Right renal cortex interstitium (tissue), 3 donors: ENCODE measurements around the gene DPYSL3. TPM values are rescaled to one million over a fixed set of nuclear protein-coding genes. Genes with fewer than 3 reads are reported as not detected.
A peak's percentile ranks its signal among the peaks of the same experiment; 100 is the strongest.
"Not testable (repeated sequence)": the region's sequence is repeated elsewhere in the genome, so short reads cannot be mapped to it uniquely, and the experiment has no call there.

Source experiments
- DNase-seq, 3 donors: peaks; one replicate each; pipeline ENCODE4 v3.0.0-alpha.2; 2013; ENCODE audit warnings: low read depth in 3 of 3, low spot score in 2 of 3
- polyA plus RNA-seq, 3 donors: library from polyadenylated mRNA; unstranded; fragments of 120-200 nt; gene quantifications; one replicate each; pipeline ENCODE4 v1.2.1, GENCODE V29; 2013; ENCODE audit not compliant: insufficient read length in 3 of 3

The DPYSL3 gene
- 10 to 100 TPM; 35.1 to 40.3 (median 37.1) TPM for polyA plus RNA-seq

DNA sequence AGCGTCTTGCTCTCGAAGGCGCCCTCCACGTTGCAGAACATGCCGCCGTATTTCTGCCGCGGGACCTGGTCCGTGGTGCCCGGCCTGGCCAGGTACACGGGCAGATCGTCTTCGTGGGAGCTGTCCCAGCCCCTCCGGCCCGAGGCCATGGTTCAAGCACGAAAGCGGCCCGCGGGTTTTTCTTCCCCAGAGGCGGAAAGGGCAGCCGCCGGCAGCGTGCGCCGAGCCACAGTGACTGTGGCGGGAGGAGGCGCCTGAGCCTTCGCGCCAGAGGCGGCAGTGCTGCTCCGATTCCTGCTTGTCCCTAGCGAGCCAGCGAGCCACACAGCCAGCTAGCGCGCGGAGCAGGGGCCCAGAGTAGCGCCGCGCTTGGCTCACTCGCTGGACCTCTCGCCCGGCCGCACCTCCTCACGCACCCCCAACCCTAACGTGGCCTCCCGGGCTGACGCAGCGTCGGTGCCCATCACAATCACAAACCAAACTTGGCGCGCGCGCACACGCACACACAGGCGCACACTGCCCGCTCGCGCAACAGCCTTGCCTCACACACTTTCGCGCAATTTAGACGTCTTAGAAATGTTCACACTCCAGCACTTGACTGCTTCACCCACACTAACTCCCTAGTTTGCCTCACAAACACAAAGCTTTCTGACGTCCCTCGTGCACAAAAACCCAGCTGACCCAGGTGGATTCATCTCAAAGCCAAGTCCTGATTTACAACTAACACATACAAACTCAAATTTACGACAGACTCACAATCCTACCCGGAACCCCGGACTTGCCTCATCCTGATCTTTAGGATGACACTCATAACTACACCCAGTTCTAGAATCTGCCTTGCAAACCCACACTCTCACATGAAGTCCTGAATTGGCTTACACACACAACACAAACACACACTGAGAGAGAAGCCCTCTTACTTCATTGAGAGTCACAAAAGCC is at the start of gene DPYSL3:
Gene DPYSL3 (minus strand): TSS at position 359 of the 942 bp plus-strand sequence. CDS start 210 bp downstream, at position 149.
- DNase-seq = peak in 1 of 3 donors; percentile 35

DNA sequence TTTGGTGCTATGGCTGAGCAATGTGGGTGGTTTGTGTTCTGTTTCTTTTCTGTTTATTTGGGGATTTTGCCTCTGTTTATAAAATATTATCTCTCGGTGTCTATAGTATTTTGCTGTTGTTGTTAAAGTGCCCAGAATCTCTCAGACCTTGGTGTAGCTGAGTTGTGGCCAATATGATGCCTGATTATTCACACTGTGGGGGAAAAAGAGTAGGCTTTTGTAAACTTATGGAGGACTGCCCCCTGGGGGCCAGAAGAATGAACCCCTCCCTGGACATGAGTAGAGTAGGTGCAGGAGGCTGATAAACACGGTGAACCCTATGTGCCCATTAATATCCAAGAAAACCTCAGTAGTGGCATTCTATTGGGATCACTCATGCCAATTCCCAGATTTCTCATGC is 49.0 kb upstream of the DPYSL3 start:
- no peak for DNase-seq

DNA sequence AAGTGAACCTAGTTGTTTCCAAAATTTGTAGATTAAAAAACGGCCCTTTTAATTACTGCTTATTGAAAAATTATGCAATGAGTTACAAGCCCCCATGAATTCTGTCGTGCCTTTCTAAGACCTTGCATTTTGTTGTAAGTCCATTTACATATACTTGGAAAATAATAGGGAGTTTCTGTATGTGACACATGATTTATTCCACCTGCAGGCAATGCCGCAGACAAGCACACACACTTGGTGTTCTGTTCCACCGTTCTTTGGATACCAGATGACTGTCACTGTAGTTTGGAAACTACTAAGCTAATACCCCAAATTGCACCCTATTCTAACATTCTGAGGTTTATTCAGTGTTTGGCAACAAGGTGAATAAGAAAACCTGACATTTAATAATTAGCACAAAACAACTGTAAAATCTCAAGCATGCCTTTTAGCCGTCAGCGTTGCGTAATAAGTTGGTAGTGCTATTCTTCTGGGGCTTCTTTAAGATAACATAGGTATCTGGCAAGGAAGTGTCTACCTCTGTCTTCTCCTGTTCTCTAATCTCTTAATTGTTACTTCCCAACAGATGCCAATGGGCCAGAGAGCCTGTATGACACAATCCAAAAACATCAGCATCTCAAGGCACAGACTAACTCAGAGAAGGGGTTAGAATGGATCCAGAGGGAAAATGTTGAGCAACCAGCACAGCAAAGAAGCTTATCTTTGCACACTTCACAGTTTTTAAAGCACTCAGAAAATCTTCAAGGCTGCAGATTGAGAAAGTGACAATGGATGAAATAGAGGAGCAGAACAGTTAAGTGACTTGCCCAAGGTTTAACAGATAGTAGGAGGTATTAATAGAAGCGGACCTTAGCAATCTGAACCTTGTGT is 48.2 kb upstream of the DPYSL3 start:
- DNase-seq = no peak

DNA sequence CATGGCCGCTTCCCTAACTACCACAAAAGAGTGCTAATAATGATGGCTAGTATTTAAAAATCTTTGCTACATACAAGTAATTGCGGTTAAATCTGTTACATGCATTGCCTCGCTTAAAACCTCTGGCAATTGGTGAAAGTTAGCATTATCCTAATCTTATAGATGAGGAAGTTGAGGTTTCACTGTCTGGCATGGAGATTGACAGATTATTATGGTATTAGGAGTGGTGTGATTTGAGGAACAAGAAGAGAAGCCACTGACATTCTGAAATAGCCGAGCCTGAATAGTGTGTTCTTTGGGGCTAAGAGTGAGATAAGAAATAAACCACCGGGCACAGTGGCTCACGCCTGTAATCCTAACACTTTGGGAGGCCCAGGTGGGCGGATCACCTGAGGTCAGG is 45.3 kb upstream of the DPYSL3 start:
- DNase-seq = no peak

DNA sequence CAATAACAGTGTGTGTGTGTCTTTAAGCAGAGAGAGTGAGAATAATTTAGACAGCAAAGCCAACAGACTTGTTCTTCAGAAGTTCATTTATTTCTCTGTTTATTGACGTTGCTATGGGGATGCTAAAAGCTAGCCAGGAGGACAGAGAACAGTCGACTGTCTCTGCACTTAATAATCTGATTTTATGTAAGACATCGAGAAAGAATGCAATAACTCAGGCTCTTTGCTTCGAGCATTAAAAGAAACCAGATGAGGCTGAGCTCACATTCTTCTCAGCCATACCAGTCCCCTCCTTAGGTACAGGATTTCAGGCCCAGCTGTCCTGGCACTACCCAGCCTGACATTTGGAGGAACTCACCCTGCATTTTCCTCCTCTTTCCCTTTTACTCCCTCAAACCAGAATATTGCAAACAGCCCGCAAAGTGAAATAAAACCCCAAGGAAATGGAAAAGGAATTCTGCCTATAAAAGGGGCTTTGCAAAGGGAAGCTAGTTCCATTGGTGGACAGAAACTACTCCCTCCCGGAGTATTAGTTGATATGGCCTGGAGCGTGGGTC is 44.5 kb upstream of the DPYSL3 start:
- DNase-seq = peak; percentile 27 to 44 (median 33)

DNA sequence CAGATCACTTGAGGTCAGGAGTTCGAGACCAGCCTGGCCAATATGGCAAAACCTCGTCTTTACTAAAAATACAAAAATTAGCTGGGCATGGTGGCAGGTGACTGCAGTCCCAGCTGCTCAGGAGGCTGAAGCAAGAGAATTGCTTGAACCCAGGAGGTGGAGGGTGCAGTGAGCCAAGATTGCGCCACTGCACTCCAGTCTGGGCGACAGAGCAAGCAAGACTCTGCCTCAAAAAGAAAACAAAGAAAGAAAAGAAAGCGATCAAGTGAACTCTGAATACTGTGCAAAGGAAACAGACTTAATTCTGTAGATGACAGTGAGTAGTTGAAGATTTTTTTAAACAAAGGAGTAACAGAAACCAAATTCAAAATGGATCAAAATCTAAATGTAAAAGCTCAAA is 43.9 kb upstream of the DPYSL3 start:
- not testable (repeated sequence) for DNase-seq

DNA sequence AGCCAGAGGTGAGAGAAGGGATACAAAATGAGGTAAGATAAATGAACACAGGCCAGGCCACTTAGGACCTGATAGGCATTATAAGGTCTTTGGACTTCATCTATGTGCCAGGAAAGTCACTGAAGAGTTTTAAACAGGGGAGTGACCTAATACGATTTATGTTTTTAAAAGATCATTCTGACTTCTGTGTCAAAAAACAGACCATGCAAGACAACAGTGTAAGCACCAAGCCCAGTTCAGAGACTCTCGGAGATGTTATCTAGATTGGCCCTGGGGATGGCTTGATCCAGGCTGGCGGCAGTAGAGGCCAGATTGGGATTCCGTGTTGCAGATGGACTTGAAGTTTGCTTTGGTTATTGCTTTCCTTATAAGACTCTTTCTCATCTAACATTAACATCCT is 43.0 kb upstream of the DPYSL3 start:
- DNase-seq = no peak

DNA sequence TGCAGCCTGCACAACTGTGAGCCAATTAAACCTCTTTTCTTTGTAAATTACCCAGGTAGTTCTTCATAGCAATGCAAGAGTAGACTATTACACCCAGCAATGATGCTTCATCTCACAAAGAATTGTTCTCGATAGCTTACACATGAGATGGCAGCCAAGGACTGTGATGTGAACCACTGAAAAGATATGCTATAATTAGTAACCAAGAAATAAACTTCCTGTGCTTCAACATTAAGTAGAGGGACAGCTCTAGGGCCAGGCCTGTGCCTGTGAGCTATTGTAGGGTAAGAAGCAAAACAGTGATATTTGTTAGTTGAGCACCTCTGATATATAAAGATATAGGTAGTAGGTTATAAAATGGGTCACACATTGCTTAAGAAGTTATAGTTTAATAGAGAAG is 41.8 kb upstream of the DPYSL3 start:
- DNase-seq = no peak

DNA sequence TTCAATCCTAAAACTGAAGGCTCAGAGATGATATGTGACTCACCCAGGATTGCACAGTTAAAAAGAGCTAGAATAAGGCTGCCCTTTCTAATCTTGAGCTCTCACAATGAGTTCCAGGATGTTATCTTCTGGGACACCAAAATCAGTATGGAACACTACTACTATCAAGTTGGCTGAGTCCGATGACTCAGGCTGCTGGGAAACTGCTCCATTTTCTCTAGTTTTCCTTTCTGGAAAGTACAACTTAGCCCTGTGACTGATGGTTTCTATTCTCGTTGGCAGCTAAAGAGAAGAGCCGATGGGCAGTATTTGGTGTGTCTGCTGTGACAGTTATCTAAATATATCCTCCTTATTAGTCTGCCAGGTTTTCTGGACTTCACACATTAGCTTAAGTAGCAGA is 37.9 kb upstream of the DPYSL3 start:
- no peak for DNase-seq

DNA sequence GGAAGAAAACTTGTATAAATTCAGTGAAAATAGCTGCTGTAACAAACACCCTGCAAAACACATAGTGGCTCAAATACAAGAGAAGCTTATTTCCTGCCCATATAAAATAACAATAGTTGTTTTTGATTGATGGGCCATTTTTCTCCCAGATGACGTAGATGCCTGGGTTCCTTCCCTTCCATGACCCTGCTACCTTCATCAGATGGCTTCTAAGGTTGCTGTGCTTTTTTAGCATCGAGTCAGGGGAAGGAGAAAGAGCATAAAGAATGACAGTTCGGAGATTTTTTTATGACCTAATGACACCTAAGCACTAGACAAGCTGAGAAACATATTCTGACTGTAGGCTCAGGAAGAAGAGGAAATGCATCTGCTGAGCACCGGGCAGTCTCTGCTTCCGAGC is 34.7 kb upstream of the DPYSL3 start:
- DNase-seq = no peak

DNA sequence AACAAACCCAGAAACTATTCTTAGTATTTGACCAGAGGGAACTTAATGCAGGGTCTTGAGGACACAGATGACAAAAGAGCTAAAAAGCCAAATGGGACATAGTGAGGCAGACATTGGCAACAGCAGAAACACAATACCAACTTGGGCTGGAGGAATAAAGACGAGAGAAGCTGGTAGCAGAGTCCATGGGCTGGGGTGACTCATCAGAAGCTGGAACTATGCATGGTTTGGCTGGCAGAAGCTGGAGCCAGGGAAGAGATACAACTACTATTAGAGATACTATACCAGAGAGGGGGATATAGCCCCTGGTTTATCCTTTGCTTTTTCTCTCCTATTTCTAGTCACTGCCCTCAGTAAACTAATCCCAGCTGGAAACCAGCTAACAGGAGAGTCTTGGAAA is 29.2 kb upstream of the DPYSL3 start:
- no peak for DNase-seq

DNA sequence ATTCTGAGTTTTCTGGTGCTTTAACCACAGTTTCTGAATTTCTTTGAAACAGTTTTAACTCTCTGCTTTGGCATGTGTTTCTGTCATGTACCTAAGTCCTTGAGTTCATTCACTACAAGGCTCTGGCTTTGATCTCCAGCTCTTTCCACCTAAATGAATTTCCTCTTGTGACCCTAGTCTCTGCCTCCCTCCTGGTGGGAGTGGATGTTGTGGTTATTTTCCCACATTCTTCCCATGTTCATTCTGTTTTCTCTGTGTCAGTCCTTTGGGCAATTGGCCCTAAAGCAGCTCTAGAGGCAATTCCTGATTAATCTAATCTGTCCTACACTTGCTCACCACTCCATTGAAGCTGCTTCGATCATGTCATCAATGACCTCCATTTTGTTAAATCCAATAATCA is 28.4 kb upstream of the DPYSL3 start:
- no peak for DNase-seq

DNA sequence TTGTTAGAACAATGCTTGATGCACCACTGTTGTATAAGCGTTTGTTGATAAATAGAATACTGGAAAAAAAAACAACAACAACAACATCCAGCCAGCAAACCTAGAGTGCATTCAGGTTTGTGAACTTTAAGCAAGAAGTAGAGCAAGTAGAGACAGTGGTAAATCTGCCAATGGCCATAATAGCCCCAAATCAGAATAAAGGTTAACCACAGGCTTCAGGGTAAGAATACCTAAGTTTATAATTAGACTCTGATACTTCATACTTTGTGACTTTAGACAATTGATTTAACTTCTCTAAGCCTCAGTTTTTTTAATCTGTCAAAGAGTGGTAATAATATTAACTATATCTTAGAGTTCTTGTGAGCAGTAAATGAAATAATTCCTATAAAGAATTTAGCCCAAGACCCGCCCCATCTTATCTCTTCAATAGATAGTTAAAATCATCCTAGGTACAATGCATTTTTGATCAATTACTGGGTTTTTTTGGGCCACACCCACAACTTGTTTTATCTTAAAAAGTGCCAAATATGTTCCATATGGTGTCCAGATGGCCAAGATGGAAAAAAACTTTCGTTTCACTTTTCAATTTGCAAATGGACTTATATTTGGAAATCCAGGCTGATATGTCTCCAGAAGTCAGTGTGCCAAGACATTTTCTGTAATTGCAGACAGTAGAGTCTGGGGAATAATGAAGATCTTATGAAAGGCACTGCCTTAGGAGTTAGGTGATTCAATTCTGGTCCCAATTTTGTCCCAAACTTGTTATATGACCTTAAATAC is 24.5 kb upstream of the DPYSL3 start:
- no peak for DNase-seq

DNA sequence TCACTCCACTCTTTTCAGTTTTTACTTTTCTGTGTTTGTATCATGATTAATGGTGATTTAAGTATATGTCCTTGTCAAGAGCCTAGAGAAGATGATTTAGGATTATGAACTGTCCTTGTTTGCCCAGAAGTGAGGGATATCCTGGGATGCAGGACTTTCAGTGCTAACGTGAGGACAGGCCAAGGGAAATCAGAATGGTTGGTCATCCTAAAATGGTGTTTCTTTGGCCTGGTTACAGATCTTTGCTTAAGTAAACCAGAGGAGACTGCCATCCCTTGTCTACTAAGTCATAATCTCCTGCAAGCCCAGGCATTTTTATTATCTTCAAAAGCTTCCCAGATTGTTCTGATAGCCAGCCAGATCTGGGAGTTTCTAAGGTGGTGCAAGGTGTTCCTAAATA is 22.3 kb upstream of the DPYSL3 start:
- no peak for DNase-seq

DNA sequence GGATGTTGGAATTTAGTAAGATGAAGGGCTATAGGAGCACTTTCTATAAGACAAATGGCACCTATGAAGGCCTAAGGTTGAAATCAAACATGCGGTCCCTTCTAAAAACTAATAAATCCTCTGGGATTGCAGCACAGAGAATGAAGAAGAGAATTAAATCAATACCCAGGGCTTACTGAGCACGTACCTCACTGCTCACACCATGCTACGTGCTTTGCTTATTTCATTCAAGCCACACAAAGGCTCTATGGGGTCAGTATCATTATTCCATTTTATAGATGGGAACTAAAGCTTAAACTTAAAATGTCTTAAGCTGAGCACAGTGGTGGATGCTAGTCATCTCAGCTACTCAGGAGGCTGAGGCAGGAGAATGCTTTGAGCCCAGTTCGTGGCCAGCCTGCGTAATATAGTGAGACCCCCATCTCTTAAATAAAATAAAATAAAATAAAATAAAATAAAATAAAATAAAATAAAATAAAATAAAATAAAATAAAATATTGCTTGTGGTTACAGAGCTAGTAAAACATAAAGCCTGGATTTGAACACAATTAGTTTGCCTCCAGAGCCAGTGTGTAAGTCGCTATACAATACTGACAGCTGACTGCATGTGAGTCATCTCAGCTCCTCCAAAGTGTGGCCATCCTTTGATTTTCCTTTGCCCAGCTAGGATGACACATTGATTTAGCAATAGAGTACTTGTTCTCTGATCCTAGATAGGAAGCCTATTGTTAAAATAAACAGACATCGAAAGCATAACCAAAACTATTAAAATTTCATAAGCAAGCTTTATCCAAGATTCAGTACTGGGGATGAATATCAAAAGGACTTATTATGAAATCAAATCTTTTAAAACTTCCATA is 20.9 kb upstream of the DPYSL3 start:
- no peak for DNase-seq

DNA sequence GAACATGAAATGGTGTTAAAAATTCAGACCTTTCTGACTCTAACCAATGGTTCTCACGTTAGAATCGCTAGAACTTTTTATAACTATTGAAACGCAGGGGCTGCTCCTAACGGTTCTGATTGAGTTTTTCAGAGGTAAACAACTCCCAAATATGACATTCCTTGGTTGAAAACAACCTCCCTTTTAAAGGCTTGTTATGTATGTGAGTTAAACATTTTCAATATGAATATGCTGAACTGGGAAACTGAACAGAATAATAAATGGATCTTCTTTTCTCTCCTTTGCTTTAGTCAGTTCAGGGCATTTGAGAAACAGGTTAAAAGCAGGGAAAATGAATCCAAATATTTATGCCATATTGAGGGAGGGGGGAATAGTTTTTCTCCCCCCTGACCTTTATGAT is 13.2 kb upstream of the DPYSL3 start:
- DNase-seq = no peak

DNA sequence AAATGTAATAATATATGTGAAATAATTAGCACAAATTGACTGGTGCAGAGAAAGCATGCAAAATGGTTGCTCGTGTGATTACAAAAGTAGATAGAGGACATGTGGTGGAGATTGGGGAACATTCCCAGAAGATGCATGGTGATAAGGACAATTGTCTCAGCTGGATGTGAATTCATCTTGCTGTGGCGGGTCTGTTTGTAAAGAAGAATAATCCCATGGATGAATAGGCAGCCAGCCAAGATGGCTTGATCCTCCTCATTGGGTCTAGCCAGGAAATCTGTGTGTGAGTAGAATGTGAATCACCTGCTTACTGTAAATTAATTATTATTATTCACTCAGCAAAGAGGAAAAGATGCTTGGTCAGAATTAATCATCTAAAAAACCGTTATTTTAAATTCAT is 12.6 kb upstream of the DPYSL3 start:
- no peak for DNase-seq

DNA sequence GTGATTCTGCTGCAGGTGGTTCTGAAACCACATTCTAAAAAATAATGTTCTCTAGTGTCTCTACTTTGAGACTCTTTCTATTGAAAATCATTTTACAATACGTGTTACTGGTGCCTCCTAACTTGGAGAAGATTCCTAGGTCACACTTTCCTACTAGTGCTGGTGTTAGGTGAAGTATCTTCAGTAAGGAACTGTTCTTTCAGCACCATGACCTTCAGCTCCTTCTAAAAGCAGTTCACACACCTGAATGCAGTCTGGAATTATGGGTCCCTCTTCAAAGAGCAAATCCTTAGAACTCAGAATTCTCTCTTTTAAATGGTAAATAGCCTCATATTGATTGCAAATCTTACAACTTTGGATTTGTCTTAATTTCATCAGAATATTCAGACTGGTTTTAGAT is 10.6 kb upstream of the DPYSL3 start:
- DNase-seq = no peak

DNA sequence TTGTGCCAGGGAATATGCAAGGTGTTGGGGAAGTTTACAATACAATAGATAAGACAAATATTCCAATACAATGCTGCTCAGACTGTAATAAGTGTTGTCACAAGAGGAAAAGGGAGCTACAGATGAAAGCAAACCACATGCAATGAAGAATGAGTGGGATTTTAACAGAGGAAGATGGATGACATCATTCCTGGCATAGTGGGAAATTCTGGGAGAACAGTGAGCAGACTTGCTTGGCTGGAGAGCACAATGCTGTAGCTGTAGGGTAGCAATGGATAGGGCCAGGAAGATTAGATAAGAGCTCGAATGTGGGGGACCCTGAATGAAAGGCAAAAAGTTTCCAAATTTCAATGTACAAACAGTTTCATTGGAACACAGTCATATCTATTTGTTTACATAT is 9.5 kb upstream of the DPYSL3 start:
- DNase-seq = no peak

DNA sequence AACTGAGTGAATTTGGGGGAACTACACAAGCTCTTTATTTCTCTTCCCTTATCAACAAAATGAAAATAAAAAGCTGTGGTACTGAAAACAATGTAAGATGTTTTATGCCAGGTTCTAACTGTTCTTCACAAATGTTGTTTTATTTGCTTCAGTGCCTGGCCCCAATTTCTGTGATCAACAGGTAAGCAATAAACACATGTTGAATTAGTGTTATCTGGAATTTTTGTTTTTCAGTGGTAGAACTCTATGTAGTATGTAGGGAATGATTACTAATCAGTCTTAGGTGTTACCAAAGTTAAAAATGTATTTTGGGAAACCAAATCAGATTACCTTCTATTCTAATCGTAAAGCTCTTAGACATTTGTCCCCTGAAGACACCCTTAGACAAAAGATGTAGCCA is 7.5 kb upstream of the DPYSL3 start:
- no peak for DNase-seq
